ENCODE data around the gene CCDC93. TPM values are rescaled to one million over a fixed set of nuclear protein-coding genes. Genes with fewer than 3 reads are reported as not detected.

CCDC93 gene
- polyA plus RNA-seq, 1 donor (not counting 4 experiments of a cell fraction or from before 2014, with no cell fraction given): 21.3 TPM

- Histone ChIP-seq H2AFZ (ENCODE audit: control insufficient read depth, low read length) (peak overlapping the region; percentile 16), H3K27ac (ENCODE audit: control insufficient read depth, insufficient read depth, low read length) (peak overlapping the region; percentile 86), H3K4me3 (ENCODE audit: control insufficient read depth in 2 of 3, extremely low read depth in 1 of 3, insufficient read depth in 2 of 3, low read depth in 1 of 3, low read length in 3 of 3) (peak overlapping the region; percentile 77 to 99 (median 87)), H3K27me3 (ENCODE audit: control insufficient read depth, extremely low read depth, insufficient read depth, low read length) (no peaks in the 10 kb centered on the region), H3K36me3 (ENCODE audit: control insufficient read depth in 2 of 2, extremely low read depth in 1 of 2, insufficient read depth in 2 of 2, low read length in 2 of 2) (peaks cover 3 to 10% of the 10 kb centered on the region in 2 experiments), H3K79me2 (ENCODE audit: control insufficient read depth, insufficient read depth, low read length) (peaks cover 51% of the 10 kb centered on the region), H3K4me2 (ENCODE audit: control insufficient read depth, extremely low read depth, insufficient read depth, low read depth, low read length) (peak overlapping the region; percentile 81), H3K4me1 (ENCODE audit: control insufficient read depth, extremely low read depth, insufficient read depth, low read length) (peaks cover 5% of the 10 kb centered on the region), H3K9me1 (ENCODE audit: control insufficient read depth, extremely low read depth, insufficient read depth, low read length) (no peaks in the 10 kb centered on the region), H3K9ac (ENCODE audit: control insufficient read depth, extremely low read depth, insufficient read depth, low read length) (peak overlapping the region; percentile 89), H3K9me3 (ENCODE audit: control insufficient read depth, low read depth, low read length) (no peaks in the 10 kb centered on the region), H4K20me1 (ENCODE audit: control insufficient read depth, extremely low read depth, insufficient read depth, low read length) (no peaks in the 10 kb centered on the region)
- FAIRE-seq (no peak), DNase-seq (ENCODE audit: low read depth, low spot score) (no peak)
- TF ChIP-seq CTCF (optimal IDR thresholded peaks at IDR 0.05 in 1 of 3, IDR thresholded peaks at IDR 0.05 in 1 of 3, conservative IDR thresholded peaks at IDR 0.05 in 1 of 3; ENCODE audit: extremely low read depth in 1 of 3, insufficient read depth in 2 of 3, low read length in 3 of 3) (no peak), EZH2 (IDR thresholded peaks at IDR 0.05; ENCODE audit: low read length) (no peak)
- dilution Hi-C loops (cut with MboI; ENCODE audit: extremely low pct_ligation_motif_present, low sequenced_read_pairs): no loop called here
Observed at GRCh38 chr2:118012778-118013177, 1.1 kb downstream of the CCDC93 start.

GRCh38 chr2:118010473-118010872 lies 3.4 kb downstream of the CCDC93 start:
- TF ChIP-seq CTCF (optimal IDR thresholded peaks at IDR 0.05 in 1 of 3, IDR thresholded peaks at IDR 0.05 in 1 of 3, conservative IDR thresholded peaks at IDR 0.05 in 1 of 3; ENCODE audit: extremely low read depth in 1 of 3, insufficient read depth in 2 of 3, low read length in 3 of 3) (no peak), EZH2 (IDR thresholded peaks at IDR 0.05; ENCODE audit: low read length) (no peak)
- Histone ChIP-seq H3K9ac (ENCODE audit: control insufficient read depth, extremely low read depth, insufficient read depth, low read length) (no peak overlapping the region), H3K27ac (ENCODE audit: control insufficient read depth, insufficient read depth, low read length) (no peak overlapping the region), H2AFZ (ENCODE audit: control insufficient read depth, low read length) (no peak overlapping the region), H3K27me3 (ENCODE audit: control insufficient read depth, extremely low read depth, insufficient read depth, low read length) (no peaks in the 10 kb centered on the region), H3K9me3 (ENCODE audit: control insufficient read depth, low read depth, low read length) (no peaks in the 10 kb centered on the region), H3K4me3 (ENCODE audit: control insufficient read depth in 2 of 3, extremely low read depth in 1 of 3, insufficient read depth in 2 of 3, low read depth in 1 of 3, low read length in 3 of 3) (no peak overlapping the region), H3K9me1 (ENCODE audit: control insufficient read depth, extremely low read depth, insufficient read depth, low read length) (no peaks in the 10 kb centered on the region), H3K79me2 (ENCODE audit: control insufficient read depth, insufficient read depth, low read length) (peaks cover 53% of the 10 kb centered on the region), H3K4me1 (ENCODE audit: control insufficient read depth, extremely low read depth, insufficient read depth, low read length) (peaks cover 5% of the 10 kb centered on the region), H3K36me3 (ENCODE audit: control insufficient read depth in 2 of 2, extremely low read depth in 1 of 2, insufficient read depth in 2 of 2, low read length in 2 of 2) (peaks cover 8 to 18% of the 10 kb centered on the region in 2 experiments), H4K20me1 (ENCODE audit: control insufficient read depth, extremely low read depth, insufficient read depth, low read length) (no peaks in the 10 kb centered on the region), H3K4me2 (ENCODE audit: control insufficient read depth, extremely low read depth, insufficient read depth, low read depth, low read length) (no peak overlapping the region)
- no peak for FAIRE-seq
- dilution Hi-C loops (cut with MboI; ENCODE audit: extremely low pct_ligation_motif_present, low sequenced_read_pairs): no loop called here
- no peak for DNase-seq (ENCODE audit: low read depth, low spot score)
